WERI-Rb-1 (cell line): Measurements from ENCODE around the gene FBXO10.
A peak's percentile ranks its signal among the peaks of the same experiment; 100 is the strongest.

ENCODE experiments used
- DNase-seq: peaks from one replicate; pipeline ENCODE4 v3.0.0-alpha.2; 2020
- H3K27ac ChIP-seq: fragments of 250-450 bp; sonication (Bioruptor Pico); 2 replicates; pipeline ENCODE4 v1.5.1; 2020; ENCODE audit warnings: mild to moderate bottlenecking, moderate library complexity
- H3K27me3 ChIP-seq: fragments of 250-450 bp; sonication (Bioruptor Pico); 2 replicates; pipeline ENCODE4 v1.5.1; 2021; ENCODE audit warnings: mild to moderate bottlenecking, low read depth, moderate library complexity; ENCODE audit not compliant: insufficient read depth, severe bottlenecking
- H3K36me3 ChIP-seq: fragments of 250-450 bp; sonication (Bioruptor Pico); 2 replicates; pipeline ENCODE4 v1.5.1; 2020; ENCODE audit warnings: mild to moderate bottlenecking, moderate library complexity
- H3K4me3 ChIP-seq: 2 replicates; pipeline ENCODE4 v1.5.1; 2011; ENCODE audit warnings: low read depth, mild to moderate bottlenecking, control low read depth, low read length
- H3K9me3 ChIP-seq: fragments of 250-450 bp; sonication (Bioruptor Pico); 2 replicates; pipeline ENCODE4 v1.5.1; 2021; ENCODE audit warnings: mild to moderate bottlenecking, moderate library complexity; ENCODE audit not compliant: severe bottlenecking
- TF ChIP-seq, protein P1 (sequence below): IDR thresholded peaks from 2 replicates; pipeline ENCODE4 v1.5.1; 2011; ENCODE audit warnings: low read depth, mild to moderate bottlenecking, control low read depth, inconsistent platforms, low read length

Gene FBXO10

DNA sequence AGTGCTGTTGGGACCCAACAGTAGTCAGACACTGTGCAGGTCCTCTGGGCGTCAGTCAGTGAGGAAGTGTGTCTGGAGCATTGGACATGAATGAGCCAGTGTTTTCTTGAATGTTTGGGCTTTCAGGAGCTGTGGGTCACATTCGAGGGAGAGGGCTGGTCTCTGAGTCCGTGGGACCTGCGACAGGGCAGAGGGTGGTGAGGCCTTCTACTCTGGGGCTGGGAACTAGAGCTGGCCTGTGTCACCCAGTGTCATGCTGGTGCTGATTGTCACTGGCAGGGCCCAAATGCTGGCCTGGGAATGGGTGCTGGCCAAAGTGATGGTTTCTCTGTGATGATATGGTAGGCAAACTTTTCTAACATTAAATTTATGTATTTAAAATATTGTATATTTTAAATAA lies 80.2 kb downstream of the FBXO10 start:
- TF ChIP-seq, protein P1, sequence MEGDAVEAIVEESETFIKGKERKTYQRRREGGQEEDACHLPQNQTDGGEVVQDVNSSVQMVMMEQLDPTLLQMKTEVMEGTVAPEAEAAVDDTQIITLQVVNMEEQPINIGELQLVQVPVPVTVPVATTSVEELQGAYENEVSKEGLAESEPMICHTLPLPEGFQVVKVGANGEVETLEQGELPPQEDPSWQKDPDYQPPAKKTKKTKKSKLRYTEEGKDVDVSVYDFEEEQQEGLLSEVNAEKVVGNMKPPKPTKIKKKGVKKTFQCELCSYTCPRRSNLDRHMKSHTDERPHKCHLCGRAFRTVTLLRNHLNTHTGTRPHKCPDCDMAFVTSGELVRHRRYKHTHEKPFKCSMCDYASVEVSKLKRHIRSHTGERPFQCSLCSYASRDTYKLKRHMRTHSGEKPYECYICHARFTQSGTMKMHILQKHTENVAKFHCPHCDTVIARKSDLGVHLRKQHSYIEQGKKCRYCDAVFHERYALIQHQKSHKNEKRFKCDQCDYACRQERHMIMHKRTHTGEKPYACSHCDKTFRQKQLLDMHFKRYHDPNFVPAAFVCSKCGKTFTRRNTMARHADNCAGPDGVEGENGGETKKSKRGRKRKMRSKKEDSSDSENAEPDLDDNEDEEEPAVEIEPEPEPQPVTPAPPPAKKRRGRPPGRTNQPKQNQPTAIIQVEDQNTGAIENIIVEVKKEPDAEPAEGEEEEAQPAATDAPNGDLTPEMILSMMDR: no peak
- peaks cover 89% of the 10 kb centered on the region for H3K36me3 ChIP-seq
- no peak overlapping the region for H3K4me3 ChIP-seq
- DNase-seq: no peak
- H3K27ac ChIP-seq: no peak overlapping the region
- H3K9me3 ChIP-seq: no peaks in the 10 kb centered on the region
- no peaks in the 10 kb centered on the region for H3K27me3 ChIP-seq

DNA sequence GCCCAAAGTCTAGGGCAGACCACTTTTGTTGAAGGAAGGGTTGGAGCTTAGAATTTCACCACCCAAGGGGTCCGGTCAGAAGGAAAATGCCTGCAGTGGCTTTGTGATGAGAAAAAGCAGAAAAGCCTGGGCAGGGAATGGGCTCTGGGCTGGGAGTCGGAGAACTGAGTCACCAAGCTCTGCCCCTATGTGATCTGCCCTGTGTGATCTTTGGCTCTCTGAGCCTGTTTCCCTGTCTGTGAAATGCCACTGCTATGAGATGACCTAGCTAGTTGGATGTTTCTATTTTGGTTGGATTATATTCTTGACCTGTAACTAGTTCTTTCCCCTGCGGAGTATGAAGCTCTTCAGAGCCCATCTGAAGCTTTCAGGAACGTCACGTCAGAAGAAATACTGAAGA lies 80.6 kb downstream of the FBXO10 start:
- Histone ChIP-seq H3K9me3 (no peaks in the 10 kb centered on the region), H3K36me3 (peaks cover 89% of the 10 kb centered on the region), H3K4me3 (no peak overlapping the region), H3K27ac (no peak overlapping the region), H3K27me3 (no peaks in the 10 kb centered on the region)
- DNase-seq: no peak
- TF ChIP-seq, protein P1: no peak

DNA sequence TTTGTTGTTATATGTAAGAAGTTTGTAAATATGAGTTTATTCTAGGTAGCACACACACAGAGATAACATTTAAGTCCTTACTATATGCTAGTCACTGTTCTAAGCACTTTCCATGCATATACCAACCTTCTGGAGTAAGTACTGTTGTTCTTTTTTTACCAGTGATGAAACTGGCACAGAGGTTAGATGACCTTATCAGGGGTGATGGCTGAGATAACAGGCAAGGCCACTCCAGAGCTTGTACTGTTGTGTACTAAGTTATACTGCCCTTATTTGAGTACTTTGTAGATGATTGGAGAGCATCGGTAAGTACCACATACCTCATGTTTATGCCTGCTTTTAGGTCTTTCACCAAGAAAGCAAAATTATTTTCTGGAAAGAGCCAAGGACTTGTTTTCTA lies 84.2 kb downstream of the FBXO10 start:
- Histone ChIP-seq H3K36me3 (peaks cover 85% of the 10 kb centered on the region), H3K27ac (no peak overlapping the region), H3K4me3 (no peak overlapping the region), H3K9me3 (no peaks in the 10 kb centered on the region), H3K27me3 (no peaks in the 10 kb centered on the region)
- DNase-seq: no peak
- TF ChIP-seq, protein P1: no peak

DNA sequence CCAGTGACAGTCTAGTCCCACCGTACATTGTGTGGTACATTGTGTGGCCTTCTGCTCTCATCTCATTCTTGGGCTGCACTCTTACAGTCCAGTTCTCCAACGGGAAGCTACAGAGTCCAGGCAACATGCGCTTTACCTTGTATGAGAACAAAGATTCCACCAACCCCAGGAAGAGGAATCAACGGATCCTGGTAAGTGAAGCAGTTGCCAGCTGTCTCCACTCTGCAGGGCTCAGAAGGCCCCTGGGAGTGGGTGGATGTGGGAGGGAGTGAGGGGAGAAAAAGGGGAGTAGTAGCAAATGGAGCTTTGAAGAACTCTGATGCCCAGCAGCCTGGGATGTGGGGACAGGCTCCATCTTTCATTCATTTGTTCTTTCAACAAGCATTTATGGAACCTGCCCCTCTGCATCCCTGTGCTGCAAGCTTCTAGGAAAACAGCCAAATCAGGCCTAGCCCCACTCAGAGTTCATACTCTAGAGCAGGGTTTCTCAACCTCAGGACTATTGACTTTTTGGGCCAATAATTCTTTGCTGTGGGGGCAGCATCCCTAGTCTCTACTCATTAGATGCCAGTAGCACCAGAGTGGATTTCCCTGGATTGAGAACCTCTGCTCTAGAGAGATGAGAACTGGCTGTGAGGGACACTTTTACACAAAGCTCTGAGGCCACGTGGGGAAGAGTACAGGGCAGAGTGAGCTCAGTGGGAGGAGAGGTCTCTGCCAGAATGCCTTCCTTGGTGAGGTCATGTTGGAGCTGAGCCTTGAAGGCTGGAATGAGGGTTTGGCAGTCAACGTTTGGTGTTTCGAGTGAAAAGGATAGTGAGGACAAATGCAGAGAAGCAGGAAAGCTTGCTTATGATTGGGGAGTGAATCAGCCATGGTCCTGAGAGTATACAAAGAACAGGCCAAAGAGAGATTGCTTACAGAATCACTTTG lies 89.3 kb downstream of the FBXO10 start:
- no peaks in the 10 kb centered on the region for H3K27me3 ChIP-seq
- H3K36me3 ChIP-seq: peaks cover 41% of the 10 kb centered on the region
- H3K27ac ChIP-seq: peak overlapping the region; percentile 77
- H3K9me3 ChIP-seq: no peaks in the 10 kb centered on the region
- peak overlapping the region; percentile 73 for H3K4me3 ChIP-seq
- DNase-seq: no peak
- TF ChIP-seq, protein P1: no peak

DNA sequence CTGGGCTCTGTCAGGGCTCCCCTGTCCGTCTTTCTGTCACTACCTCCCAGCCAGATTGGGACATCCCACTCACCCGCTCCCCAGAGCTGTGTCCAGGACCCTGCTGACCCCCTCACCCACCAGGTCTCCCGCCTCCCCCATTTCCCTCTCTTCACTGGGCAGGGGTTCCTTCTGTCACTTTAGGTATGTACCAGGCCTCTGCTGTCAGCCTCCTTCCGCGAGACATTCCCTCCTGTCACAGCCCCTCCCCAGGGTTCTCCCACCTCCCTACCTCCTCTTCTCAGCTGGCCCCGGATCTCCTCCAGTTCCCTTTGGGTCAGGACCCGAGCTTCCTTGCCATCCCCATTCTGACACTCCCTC lies 89.9 kb downstream of the FBXO10 start:
- peak overlapping the region; percentile 77 for H3K27ac ChIP-seq
- H3K36me3 ChIP-seq: peaks cover 36% of the 10 kb centered on the region
- no peaks in the 10 kb centered on the region for H3K9me3 ChIP-seq
- H3K4me3 ChIP-seq: peak overlapping the region; percentile 73
- DNase-seq: no peak
- no peaks in the 10 kb centered on the region for H3K27me3 ChIP-seq
- TF ChIP-seq, protein P1: no peak
